GM23338 (cell line): ENCODE measurements around the gene LMBRD1.

Source experiments
- CTCF ChIP-seq, 2 experiments: fragments of 200-600 bp in 1 of 2; sonication (generic) in 1 of 2; conservative IDR thresholded peaks; 2 replicates each; pipeline versions ENCODE4 v1.5.1 to v1.6.1; 2016 to 2017; ENCODE audit warnings: antibody characterized with exemption in 2 of 2, low read depth in 2 of 2, mild to moderate bottlenecking in 2 of 2, moderate library complexity in 1 of 2
- EZH2 ChIP-seq: fragments of 200-600 bp; sonication (generic); IDR thresholded peaks from one replicate; pipeline ENCODE4 v1.8.0; 2017; ENCODE audit warnings: antibody characterized with exemption, mild to moderate bottlenecking, low read depth; ENCODE audit not compliant: unreplicated experiment
- POLR2AphosphoS5 ChIP-seq: IDR thresholded peaks from 2 replicates; pipeline ENCODE4 v1.6.1; 2016; ENCODE audit warnings: antibody characterized with exemption, low read depth

- no peak for TF ChIP-seq CTCF (conservative IDR thresholded peaks at IDR 0.05; ENCODE audit: low read depth in 2 of 2)
- TF ChIP-seq EZH2: no peak
- TF ChIP-seq POLR2AphosphoS5: no peak
These were observed 40.4 kb downstream of the LMBRD1 start for GRCh38 chr6:69756366-69756765.
